Effector CD8-positive, alpha-beta T cell (primary cell): ENCODE measurements around the gene RBBP6.
"Not testable (repeated sequence)": the region's sequence is repeated elsewhere in the genome, so short reads cannot be mapped to it uniquely, and the experiment has no call there.

Experiments used
- DNase-seq: peaks from one replicate; lab custom pipeline; 2025; lab: John Stamatoyannopoulos, UW
- total RNA-seq, 4 experiments: gene quantifications; one replicate each; lab custom pipeline; 2026; lab: John Stamatoyannopoulos, UW

RBBP6 gene
- 139 to 225 (median 173) reads per million in 4 experiments for total RNA-seq

DNA sequence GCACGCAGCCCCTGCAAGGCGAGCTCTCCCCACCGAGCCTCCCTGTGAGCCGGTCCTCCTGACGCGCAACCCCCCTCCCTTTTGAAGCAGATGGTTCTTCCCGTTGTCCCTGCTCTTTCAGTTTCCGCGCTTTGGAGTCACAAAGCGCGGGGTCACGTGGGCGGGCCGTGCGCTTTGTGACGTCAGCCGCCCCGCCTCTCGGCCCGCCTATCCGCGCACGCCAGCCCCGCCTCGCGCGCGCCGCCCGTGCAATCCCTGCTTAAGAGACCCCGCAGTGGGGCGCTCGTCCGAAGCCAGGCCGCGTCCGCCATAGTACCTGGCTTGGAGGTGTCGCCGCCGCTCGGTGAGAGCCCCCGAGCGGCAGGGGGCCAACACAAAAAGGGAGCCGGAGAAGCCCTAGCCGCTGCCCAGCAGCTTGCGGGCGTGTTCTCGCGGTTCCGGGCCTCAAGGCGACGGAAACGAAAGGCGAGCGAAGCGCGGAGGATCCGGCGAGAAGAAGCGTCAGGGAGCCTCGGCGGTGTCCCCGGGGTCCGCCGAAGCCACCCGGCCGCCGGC, at the start of gene RBBP6:
Gene RBBP6 (plus strand): TSS at position 272 of the 555 bp plus-strand sequence. CDS start 1,061 bp downstream, outside the sequence.
- DNase-seq = peak; percentile 91

DNA sequence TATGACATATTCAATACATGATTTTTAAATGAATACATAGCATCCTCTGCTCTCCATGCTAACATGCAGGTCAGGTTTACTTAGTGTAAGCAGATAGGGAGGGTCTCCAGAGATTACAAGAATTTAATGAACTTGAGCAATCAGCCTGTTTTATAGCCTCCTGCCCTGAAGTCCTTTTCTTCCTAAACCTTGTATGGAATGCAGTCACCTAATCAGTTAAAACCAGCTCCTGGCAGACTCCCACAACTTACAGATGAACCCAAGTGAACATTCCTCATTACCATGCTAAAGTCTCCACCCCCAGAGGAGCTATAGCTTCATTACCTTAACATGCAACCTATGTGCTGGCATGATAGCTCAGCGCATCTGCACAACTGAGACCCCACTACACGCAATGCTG, 48.5 kb upstream of the RBBP6 start:
- no peak for DNase-seq

GRCh38 chr16:24491731-24492130, 47.6 kb upstream of the RBBP6 start:
- DNase-seq = no peak

GRCh38 chr16:24493821-24494220, 45.5 kb upstream of the RBBP6 start:
- DNase-seq = no peak

- DNase-seq = not testable (repeated sequence)
These were observed 44.2 kb upstream of the RBBP6 start for GRCh38 chr16:24495207-24495606.

- DNase-seq = no peak
These were observed 41.9 kb upstream of the RBBP6 start for GRCh38 chr16:24497440-24497839.

GRCh38 chr16:24499193-24499814, 40.1 kb upstream of the RBBP6 start:
- DNase-seq = no peak

DNA sequence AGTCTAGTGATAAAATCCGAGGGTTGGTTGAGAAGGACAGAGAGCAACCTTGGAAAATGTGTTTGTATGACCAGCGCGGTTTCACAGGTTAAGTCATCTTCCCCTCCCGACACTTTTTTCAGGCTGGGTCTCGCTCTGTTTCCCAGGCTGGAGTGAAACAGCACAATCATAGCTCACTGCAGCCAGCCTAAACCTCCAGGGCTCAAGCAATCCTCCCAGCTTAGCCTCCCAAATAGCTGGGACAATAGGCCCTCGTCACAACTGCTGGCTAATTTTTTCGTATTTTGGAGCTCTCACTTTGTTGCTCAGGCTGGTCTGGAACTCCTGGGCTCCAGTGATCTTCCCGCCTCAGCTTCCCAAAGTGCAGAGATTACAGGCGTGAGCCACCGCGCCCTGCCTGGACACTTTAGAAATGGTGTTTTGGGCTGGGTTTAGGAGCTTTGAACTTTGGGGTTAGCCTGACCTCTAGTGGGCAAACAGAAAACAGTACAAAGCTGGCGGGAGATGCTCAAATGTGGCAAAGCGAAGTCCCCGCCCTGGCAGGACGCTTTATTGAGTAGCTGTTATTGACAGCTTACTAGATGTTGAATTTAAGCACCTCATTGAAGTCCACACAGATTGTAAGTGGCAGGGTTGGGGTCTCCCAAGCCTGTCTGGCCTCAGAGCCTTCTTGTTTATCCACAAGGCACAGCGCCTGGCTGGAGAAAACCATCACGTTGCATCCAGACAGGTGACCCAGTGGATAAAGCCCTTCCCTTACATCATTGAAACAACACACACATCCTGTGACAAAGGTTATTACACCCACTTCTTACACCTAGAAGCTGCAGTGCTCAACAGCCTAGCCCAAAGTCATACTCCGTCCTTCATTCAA, 34.7 kb upstream of the RBBP6 start:
- DNase-seq = no peak

DNA sequence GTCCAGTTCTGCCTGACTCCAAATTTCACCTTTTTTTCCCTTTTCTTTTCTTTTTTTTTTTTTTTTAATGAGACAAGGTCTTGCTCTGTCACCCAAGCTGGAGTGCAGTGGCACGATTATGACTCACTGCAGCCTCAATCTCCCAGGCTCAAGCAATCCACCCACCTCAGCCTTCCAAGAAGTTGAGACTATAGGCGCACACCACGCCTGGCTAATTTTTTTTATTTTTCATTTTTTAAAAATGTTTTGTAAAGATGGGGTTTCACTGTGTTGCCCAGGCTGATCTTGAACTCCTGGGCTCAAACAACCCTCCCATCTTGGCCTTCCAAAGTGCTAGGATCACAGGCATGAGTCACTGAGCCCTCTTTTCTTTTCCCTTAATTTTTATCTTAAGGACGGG, 33.4 kb upstream of the RBBP6 start:
- DNase-seq = no peak

GRCh38 chr16:24507959-24508480, 31.3 kb upstream of the RBBP6 start:
- no peak for DNase-seq

DNA sequence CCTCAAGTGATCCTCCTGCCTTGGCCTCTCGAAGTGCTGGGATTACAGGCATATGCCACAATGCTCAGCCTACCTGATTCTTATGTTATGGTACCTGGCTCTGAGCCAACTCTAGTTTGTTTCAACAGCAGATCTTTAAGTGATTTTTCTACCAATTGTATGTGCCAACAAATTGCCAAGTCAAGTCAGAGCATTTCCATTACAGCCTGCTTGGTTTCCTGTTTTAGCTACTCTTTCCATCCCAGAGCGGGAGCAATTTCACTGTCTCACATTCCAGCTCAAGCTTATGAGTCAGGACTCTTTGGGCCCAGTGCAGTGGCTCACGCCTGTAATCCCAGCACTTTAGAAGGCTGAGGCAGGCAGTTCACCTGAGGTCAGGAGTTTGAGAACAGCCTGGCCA, 30.8 kb upstream of the RBBP6 start:
- DNase-seq = no peak

DNA sequence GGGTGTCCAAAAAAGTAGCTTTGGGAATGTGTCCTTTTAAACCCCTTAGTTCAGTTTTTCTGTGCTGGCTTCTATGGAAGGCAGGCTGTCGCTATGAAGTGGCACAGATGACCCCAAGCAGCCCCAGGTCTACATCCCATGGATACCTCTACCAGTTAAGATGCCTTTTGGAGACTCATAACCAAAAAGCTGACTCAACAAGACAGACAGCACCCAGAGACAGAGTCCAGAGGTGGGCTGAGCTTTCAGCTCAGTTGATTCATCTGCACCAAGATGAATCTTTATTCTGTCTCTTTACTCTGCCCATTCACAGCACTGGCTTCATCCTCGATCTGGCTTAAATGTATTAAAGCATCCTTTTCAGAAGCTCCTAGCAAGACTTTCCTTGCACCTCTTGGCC, 29.8 kb upstream of the RBBP6 start:
- DNase-seq = no peak

GRCh38 chr16:24511174-24511573, 28.2 kb upstream of the RBBP6 start:
- no peak for DNase-seq

DNA sequence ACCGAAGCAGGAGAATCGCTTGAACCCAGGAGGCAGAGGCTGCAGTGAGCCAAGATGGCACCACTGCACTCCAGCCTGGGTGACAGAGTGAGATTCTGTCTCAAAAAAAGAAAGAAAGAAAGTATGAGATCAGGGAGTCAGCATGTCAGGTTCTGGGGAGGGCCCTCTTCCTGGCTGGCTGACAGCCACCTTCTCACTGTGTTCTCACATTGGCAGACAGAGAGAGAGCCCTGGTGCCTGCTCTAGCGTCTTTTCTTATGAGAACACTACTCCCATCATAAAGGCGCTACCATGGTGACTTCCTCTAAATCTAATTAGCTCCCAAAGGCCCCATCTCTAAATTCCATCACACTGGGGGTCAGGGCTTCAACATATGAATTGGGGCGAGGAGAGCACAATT, 27.6 kb upstream of the RBBP6 start:
- DNase-seq = no peak

DNA sequence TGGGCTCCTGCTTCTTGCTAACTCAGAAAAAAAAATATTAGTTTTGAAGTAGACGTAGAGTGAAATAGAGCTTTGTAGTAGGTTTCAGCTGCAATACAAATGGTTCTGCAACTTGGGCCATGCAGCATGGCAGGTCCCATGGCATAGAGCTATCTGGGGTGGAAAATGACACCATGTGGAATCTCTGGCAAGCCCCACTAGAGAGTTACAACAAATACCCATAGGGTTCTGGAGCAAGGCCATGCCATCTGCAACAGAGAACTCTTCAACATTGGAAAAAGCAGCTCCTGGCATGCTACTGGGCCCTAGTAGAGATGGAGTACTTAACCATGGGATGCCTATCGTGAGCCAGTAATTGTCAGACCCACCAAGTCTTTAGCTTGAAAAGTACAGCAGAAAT, 25.3 kb upstream of the RBBP6 start:
- DNase-seq = no peak

DNA sequence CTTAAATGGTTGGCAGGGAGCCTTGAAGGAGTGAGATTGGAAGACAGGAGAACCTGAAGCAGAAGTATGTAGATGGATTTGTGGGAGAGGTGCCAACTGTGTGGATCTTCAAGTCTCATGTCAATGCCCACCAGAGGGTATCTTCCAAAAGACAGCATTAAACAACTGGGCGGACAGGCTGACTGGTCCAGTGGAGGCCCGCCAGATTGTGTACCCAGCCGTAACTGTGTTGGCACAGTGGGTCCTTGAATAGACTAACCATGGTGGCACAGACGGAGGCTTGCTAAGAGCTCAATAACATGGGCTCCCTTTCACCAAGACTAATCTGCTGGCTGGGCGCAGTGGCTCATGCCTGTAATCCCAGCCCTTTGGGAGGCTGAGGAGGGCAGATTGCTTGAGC, 24.2 kb upstream of the RBBP6 start:
- DNase-seq = no peak

DNA sequence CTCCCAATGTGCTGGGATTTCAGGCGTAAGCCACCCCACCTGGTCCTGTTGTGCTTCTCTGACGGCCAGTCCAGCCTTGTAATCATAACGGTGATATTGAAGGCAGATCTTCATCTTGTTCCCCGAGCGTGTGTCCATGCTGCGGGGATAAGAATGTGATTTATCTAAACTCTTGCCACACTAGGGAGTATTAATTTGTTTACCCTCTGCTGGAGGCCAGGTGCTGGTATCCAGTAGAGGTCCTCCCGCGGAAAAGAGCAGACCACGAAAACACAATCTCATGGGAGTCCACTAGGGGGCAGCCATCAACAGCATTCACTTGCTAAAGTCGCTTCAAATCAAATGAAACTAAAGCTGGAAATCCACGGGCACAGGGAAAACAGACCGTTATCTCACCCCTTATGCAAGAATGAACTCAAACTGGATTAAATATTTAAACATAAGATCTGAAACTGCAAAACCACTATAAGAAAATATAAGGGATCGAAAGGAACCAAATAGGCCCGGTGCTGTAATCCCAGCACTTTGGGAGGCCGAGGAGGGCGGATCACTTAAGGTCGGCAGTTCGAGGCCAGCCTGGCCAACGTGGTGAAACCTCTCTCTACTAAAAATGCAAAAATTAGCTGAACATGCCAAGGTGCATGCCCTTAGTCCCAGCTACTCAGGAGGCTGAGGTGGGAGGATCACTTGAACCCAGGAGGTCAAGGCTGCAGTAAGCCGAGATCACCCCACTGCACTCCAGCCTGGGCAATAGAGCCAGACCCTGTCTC, 22.3 kb upstream of the RBBP6 start:
- DNase-seq = peak; percentile 50

GRCh38 chr16:24518498-24518897, 20.9 kb upstream of the RBBP6 start:
- DNase-seq = no peak

DNA sequence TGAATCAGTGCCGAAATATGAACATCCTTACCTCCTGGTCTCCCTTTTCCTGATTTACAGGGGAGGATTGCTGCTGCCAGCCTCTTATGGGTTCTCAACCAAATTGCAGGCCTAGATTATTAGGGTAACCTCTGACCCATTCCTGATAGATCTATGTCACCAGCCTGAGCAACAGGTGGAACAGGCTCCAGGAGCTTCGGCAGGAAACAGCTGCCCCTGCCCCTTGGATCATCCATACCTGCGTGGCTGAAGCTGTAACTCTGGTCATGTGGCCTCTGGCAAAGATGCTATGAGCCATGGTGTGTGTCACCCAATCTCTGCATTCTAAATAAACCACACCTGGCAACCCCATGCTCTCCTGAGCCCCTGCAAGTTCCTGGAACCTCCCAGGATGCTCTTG, 18.4 kb upstream of the RBBP6 start:
- no peak for DNase-seq

DNA sequence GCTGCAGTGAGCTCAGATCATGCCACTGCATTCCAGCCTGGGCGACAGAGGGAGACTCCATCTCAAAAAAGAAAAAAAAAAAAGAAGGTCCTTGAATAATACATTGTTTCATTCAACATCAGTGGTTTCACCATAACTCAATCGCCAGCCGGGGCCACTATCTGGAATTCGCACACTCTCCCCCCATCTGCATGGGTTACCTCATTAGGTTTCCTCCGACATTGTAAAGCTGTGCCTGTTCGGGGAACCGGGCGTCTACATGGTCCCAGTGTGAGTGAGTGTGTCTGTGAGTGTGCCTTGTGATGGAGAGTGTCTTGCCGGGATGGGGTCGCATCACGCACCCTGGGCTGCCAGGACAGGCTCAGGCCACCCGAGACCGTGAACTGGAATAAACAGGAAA, 16.6 kb upstream of the RBBP6 start:
- DNase-seq = no peak

DNA sequence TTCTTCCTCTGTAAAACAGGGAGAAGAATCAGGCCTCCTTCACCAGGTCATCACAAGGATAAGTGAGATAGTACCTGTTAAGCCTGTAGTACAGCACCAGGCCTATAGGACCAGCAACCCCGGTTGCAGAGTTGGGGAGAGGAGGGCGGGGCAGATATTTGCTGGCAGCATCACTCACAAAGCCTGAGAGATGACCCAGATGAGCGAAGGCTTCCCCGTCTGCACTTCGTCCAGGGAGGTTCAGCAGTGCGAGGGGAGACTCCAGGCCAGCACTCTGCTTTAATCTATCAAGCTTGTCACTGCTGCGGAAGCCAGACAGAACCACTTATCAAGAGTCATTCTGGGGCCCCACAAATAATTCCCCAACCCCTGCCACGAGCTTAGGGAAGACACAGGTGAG, 15.8 kb upstream of the RBBP6 start:
- no peak for DNase-seq
